Measurements from ENCODE around the gene BLTP3A. TPM values are rescaled to one million over a fixed set of nuclear protein-coding genes. Genes with fewer than 3 reads are reported as not detected.

Gene BLTP3A
- polyA plus RNA-seq, 3 donors, result 1.0 to 7.2 (median 1.2) TPM

DNA sequence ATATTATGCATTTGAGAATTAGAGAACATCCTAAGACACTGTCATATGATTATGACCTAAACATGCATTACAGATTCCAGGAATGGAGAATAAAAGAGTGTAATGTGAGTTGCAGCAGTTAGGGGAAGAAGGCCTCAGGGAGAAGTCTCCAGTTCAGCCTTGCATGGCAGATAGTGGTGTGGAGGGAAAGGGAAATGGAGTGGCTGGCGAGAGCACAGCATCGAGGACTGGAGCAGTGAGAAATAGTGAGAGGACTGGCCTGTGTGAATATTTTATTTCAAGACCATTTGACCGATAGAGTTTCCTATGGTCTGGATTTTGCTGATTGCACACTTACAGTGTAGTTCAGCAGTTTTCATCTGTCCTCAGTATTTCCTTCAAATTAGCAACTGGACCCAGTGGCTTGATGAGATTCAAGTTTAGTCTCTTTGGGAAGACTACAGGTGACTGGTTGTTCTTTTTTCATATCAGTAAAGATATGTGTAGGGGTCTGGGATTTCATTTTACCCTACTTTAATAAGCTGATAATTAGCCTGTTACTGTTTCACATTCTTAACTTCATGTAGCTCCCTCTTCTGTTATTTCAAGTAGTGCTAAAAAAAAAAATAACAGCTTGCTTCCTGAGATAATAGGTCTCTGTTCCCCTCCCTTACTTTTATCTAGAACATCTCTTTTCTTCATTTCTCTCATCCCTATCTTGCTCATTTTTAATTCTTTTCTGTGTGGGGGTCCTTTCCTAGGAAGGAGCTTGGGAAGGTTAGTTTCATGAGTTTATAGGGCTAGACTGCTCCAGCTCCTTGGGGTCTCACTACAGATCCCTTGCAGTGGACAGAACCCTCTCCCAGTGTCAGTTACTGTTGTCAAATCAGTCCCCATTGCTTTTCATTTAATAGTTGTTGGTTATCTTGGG is 27.9 kb downstream of the BLTP3A start:
- peak overlapping the region in 1 of 3 experiments; percentile 6 for H3K4me3 ChIP-seq (replicated peaks in 1 of 3; ENCODE audit: low read depth in 2 of 3, low read length in 3 of 3)
- peaks cover 38% of the 10 kb centered on the region for H3K79me2 ChIP-seq (ENCODE audit: insufficient read depth, low read length)
- peaks cover 13 to 31% of the 10 kb centered on the region in 2 donors for H3K36me3 ChIP-seq (replicated peaks in 1 of 2; ENCODE audit: control insufficient read depth in 1 of 2, insufficient read depth in 2 of 2, low read length in 2 of 2)
- no peak overlapping the region for H2AFZ ChIP-seq (ENCODE audit: insufficient read depth, low read depth, low read length, poor library complexity, severe bottlenecking)
- WGBS (ENCODE audit: insufficient coverage), result 7% methylated on average over 2 of the region's 3 CpGs
- intact Hi-C loops (cut with micrococcal nuclease), result no loop called here
- no peak overlapping the region for H3K9ac ChIP-seq (ENCODE audit: insufficient read depth, low read length, poor library complexity, severe bottlenecking)
- H3K4me1 Mint-ChIP-seq, result peaks cover 43% of the 10 kb centered on the region
- peak; percentile 5 to 20 (median 10) for DNase-seq
- H3K36me3 Mint-ChIP-seq, result peaks cover 30 to 31% of the 10 kb centered on the region in 2 donors
- H3K4me1 ChIP-seq (ENCODE audit: control insufficient read depth in 1 of 2, insufficient read depth in 2 of 2, low read length in 2 of 2), result peaks cover 31 to 36% of the 10 kb centered on the region in 2 donors
- peak overlapping the region; percentile 16 to 57 for H3K27ac ChIP-seq (ENCODE audit: low read depth in 1 of 2, low read length in 2 of 2)
- H3K4me2 ChIP-seq (replicated peaks; ENCODE audit: extremely low read depth, low read length, poor library complexity, severe bottlenecking), result no peak overlapping the region
- H3K27me3 Mint-ChIP-seq (ENCODE audit: low read depth in 3 of 3), result no peaks in the 10 kb centered on the region
- H3K27me3 ChIP-seq (ENCODE audit: control insufficient read depth in 2 of 2, insufficient read depth in 2 of 2, low read length in 2 of 2), result no peaks in the 10 kb centered on the region
- TF ChIP-seq, protein P1, sequence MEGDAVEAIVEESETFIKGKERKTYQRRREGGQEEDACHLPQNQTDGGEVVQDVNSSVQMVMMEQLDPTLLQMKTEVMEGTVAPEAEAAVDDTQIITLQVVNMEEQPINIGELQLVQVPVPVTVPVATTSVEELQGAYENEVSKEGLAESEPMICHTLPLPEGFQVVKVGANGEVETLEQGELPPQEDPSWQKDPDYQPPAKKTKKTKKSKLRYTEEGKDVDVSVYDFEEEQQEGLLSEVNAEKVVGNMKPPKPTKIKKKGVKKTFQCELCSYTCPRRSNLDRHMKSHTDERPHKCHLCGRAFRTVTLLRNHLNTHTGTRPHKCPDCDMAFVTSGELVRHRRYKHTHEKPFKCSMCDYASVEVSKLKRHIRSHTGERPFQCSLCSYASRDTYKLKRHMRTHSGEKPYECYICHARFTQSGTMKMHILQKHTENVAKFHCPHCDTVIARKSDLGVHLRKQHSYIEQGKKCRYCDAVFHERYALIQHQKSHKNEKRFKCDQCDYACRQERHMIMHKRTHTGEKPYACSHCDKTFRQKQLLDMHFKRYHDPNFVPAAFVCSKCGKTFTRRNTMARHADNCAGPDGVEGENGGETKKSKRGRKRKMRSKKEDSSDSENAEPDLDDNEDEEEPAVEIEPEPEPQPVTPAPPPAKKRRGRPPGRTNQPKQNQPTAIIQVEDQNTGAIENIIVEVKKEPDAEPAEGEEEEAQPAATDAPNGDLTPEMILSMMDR (IDR thresholded peaks at IDR 0.05), result no peak
- peaks cover 8% of the 10 kb centered on the region for H4K20me1 ChIP-seq (ENCODE audit: insufficient read depth, low read length)
- H3K27ac Mint-ChIP-seq, result peak overlapping the region; percentile 1 to 85 (median 76)
- peak overlapping the region in 1 of 2 donors; percentile 32 for H3K4me3 Mint-ChIP-seq
- no peaks in the 10 kb centered on the region for H3K9me3 Mint-ChIP-seq
- H3K9me3 ChIP-seq (replicated peaks in 1 of 2; ENCODE audit: control insufficient read depth in 1 of 2, insufficient read depth in 1 of 2, low read length in 2 of 2), result no peaks in the 10 kb centered on the region

DNA sequence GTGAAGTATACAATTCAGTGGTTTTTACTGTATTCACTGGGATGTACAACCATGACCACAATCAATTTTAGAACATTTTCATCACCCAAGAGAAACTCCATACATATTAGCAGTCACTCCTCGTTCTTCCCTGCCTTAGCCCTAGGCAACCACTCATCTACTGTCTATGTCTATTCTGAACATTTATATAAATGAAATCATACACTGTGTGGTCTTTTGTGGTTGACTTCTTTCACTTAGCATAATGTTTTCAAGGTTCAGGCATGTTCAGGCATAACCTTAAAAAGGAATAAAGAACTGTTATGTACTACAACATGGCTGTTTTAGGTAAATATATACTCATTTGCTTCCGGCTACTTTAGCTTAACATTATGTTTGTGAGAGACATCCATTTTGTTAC is 37.3 kb downstream of the BLTP3A start:
- Histone ChIP-seq H3K36me3 (replicated peaks in 1 of 2; ENCODE audit: control insufficient read depth in 1 of 2, insufficient read depth in 2 of 2, low read length in 2 of 2) (peaks cover 37 to 67% of the 10 kb centered on the region in 2 donors), H4K20me1 (ENCODE audit: insufficient read depth, low read length) (no peaks in the 10 kb centered on the region), H3K27ac (ENCODE audit: low read depth in 1 of 2, low read length in 2 of 2) (no peak overlapping the region), H2AFZ (ENCODE audit: insufficient read depth, low read depth, low read length, poor library complexity, severe bottlenecking) (no peak overlapping the region), H3K4me2 (replicated peaks; ENCODE audit: extremely low read depth, low read length, poor library complexity, severe bottlenecking) (no peak overlapping the region), H3K4me3 (replicated peaks in 1 of 3; ENCODE audit: low read depth in 2 of 3, low read length in 3 of 3) (no peak overlapping the region), H3K9me3 (replicated peaks in 1 of 2; ENCODE audit: control insufficient read depth in 1 of 2, insufficient read depth in 1 of 2, low read length in 2 of 2) (no peaks in the 10 kb centered on the region), H3K9ac (ENCODE audit: insufficient read depth, low read length, poor library complexity, severe bottlenecking) (no peak overlapping the region), H3K27me3 (ENCODE audit: control insufficient read depth in 2 of 2, insufficient read depth in 2 of 2, low read length in 2 of 2) (no peaks in the 10 kb centered on the region), H3K4me1 (ENCODE audit: control insufficient read depth in 1 of 2, insufficient read depth in 2 of 2, low read length in 2 of 2) (peaks cover 0 to under 1% of the 10 kb centered on the region in 2 donors), H3K79me2 (ENCODE audit: insufficient read depth, low read length) (no peaks in the 10 kb centered on the region)
- Mint-ChIP-seq H3K4me1 (peaks cover under 1% of the 10 kb centered on the region), H3K36me3 (peaks cover 50 to 71% of the 10 kb centered on the region in 2 donors), H3K27ac (no peak overlapping the region), H3K9me3 (no peaks in the 10 kb centered on the region), H3K4me3 (no peak overlapping the region), H3K27me3 (ENCODE audit: low read depth in 3 of 3) (peaks cover 0 to 2% (median 0%) of the 10 kb centered on the region in 3 donors)
- WGBS (ENCODE audit: insufficient coverage), result no CpG with 5 or more reads among the region's 2 CpGs
- intact Hi-C loops (cut with micrococcal nuclease), result no loop called here
- TF ChIP-seq, protein P1 (IDR thresholded peaks at IDR 0.05), result no peak
- no peak for DNase-seq

All from CD14-positive monocyte (primary cell).